HEK293 (cell line): ENCODE results near the gene ICAM5.
A peak's percentile ranks its signal among the peaks of the same experiment; 100 is the strongest.

Experiments used
- KLF10 ChIP-seq: fragments of 450-650 bp; IDR thresholded peaks from 2 replicates; pipeline ENCODE4 v1.5.1; 2018; ENCODE audit warnings: missing biosample characterization, mild to moderate bottlenecking, missing genetic modification characterization
- OVOL3 ChIP-seq: fragments of 450-650 bp; formaldehyde crosslinking; IDR thresholded peaks from 2 replicates; pipeline ENCODE4 v1.5.1; 2016; ENCODE audit warnings: missing biosample characterization, missing genetic modification characterization
- PRDM1 ChIP-seq: fragments of 450-650 bp; formaldehyde crosslinking; IDR thresholded peaks from 2 replicates; pipeline ENCODE4; 2016; ENCODE audit warnings: missing biosample characterization, missing genetic modification characterization
- ZFP37 ChIP-seq: fragments of 450-650 bp; formaldehyde crosslinking; IDR thresholded peaks from 2 replicates; pipeline ENCODE4 v1.5.1; 2016; ENCODE audit warnings: missing biosample characterization, missing genetic modification characterization
- ZNF2 ChIP-seq: fragments of 450-650 bp; formaldehyde crosslinking; IDR thresholded peaks from 2 replicates; pipeline ENCODE4 v1.5.1; 2016; ENCODE audit warnings: missing biosample characterization, missing genetic modification characterization
- ZNF214 ChIP-seq: fragments of 450-650 bp; formaldehyde crosslinking; IDR thresholded peaks from 2 replicates; pipeline ENCODE4 v1.5.1; 2017; ENCODE audit warnings: missing biosample characterization, mild to moderate bottlenecking, missing genetic modification characterization, borderline replicate concordance
- ZNF274 ChIP-seq, 2 experiments: fragments of 200-500 bp in 1 of 2; fragments of 450-650 bp in 1 of 2; sonication (Bioruptor generic) in 1 of 2; formaldehyde crosslinking in 1 of 2; IDR thresholded peaks; 2 replicates each; pipeline versions ENCODE4 v1.5.1 to v1.6.1; 2014 to 2016; ENCODE audit warnings: borderline replicate concordance in 1 of 2, inconsistent platforms in 1 of 2, low read length in 1 of 2, missing biosample characterization in 1 of 2, missing genetic modification characterization in 1 of 2
- ZNF302 ChIP-seq: fragments of 450-650 bp; formaldehyde crosslinking; IDR thresholded peaks from 2 replicates; pipeline ENCODE4 v1.5.1; 2016; ENCODE audit warnings: missing biosample characterization, missing genetic modification characterization, low read depth
- ZNF311 ChIP-seq: fragments of 450-650 bp; formaldehyde crosslinking; IDR thresholded peaks from 2 replicates; pipeline ENCODE4 v1.5.1; 2017; ENCODE audit warnings: missing biosample characterization, missing genetic modification characterization, borderline replicate concordance
- ZNF501 ChIP-seq: fragments of 450-650 bp; formaldehyde crosslinking; IDR thresholded peaks from 2 replicates; pipeline ENCODE4 v1.5.1; 2016; ENCODE audit warnings: missing biosample characterization, missing genetic modification characterization
- ZNF514 ChIP-seq: fragments of 450-650 bp; formaldehyde crosslinking; IDR thresholded peaks from 2 replicates; pipeline ENCODE4 v1.5.1; 2016; ENCODE audit warnings: missing biosample characterization, missing genetic modification characterization
- ZNF530 ChIP-seq: fragments of 450-650 bp; formaldehyde crosslinking; IDR thresholded peaks from 2 replicates; pipeline ENCODE4 v1.5.1; 2016; ENCODE audit warnings: low read depth, missing biosample characterization, missing genetic modification characterization
- ZNF561 ChIP-seq: fragments of 450-650 bp; IDR thresholded peaks from 2 replicates; pipeline ENCODE4 v1.5.1; 2018; ENCODE audit warnings: missing biosample characterization, missing genetic modification characterization, borderline replicate concordance
- ZNF571 ChIP-seq: fragments of 450-650 bp; formaldehyde crosslinking; IDR thresholded peaks from 2 replicates; pipeline ENCODE4 v1.5.0; 2017; ENCODE audit warnings: missing biosample characterization, missing genetic modification characterization
- ZNF629 ChIP-seq: fragments of 450-650 bp; formaldehyde crosslinking; IDR thresholded peaks from 2 replicates; pipeline ENCODE4 v1.5.1; 2017; ENCODE audit warnings: missing biosample characterization, missing genetic modification characterization
- ZNF677 ChIP-seq: fragments of 450-650 bp; IDR thresholded peaks from 2 replicates; pipeline ENCODE4 v1.5.0; 2018; ENCODE audit warnings: missing biosample characterization, mild to moderate bottlenecking, missing genetic modification characterization, moderate library complexity
- ZNF776 ChIP-seq: fragments of 450-650 bp; formaldehyde crosslinking; IDR thresholded peaks from 2 replicates; pipeline ENCODE4 v1.5.0; 2017; ENCODE audit warnings: missing biosample characterization, missing genetic modification characterization, borderline replicate concordance
- TF ChIP-seq, protein P1 (sequence below): fragments of 450-650 bp; formaldehyde crosslinking; conservative IDR thresholded peaks from 2 replicates; pipeline ENCODE4 v1.5.1; 2016; ENCODE audit warnings: low read depth, missing biosample characterization, missing genetic modification characterization
- TF ChIP-seq, protein P2 (sequence below): fragments of 450-650 bp; formaldehyde crosslinking; IDR thresholded peaks from 2 replicates; pipeline ENCODE4 v1.5.1; 2017; ENCODE audit warnings: missing biosample characterization, missing genetic modification characterization
- TF ChIP-seq, protein P3 (sequence below): fragments of 450-650 bp; formaldehyde crosslinking; IDR thresholded peaks from 2 replicates; pipeline ENCODE4 v1.5.1; 2017; ENCODE audit warnings: missing biosample characterization, missing genetic modification characterization
- TF ChIP-seq, protein P4 (sequence below): fragments of 450-650 bp; formaldehyde crosslinking; IDR thresholded peaks from 2 replicates; pipeline ENCODE4 v1.5.1; 2016; ENCODE audit warnings: missing biosample characterization, missing genetic modification characterization
- TF ChIP-seq, protein P5 (sequence below): fragments of 450-650 bp; IDR thresholded peaks from 2 replicates; pipeline ENCODE4 v1.5.1; 2018; ENCODE audit warnings: missing biosample characterization, mild to moderate bottlenecking, missing genetic modification characterization
- TF ChIP-seq, protein P6 (sequence below): fragments of 450-650 bp; formaldehyde crosslinking; IDR thresholded peaks from 2 replicates; pipeline ENCODE4 v1.5.1; 2016; ENCODE audit warnings: missing biosample characterization, missing genetic modification characterization

Gene ICAM5

DNA sequence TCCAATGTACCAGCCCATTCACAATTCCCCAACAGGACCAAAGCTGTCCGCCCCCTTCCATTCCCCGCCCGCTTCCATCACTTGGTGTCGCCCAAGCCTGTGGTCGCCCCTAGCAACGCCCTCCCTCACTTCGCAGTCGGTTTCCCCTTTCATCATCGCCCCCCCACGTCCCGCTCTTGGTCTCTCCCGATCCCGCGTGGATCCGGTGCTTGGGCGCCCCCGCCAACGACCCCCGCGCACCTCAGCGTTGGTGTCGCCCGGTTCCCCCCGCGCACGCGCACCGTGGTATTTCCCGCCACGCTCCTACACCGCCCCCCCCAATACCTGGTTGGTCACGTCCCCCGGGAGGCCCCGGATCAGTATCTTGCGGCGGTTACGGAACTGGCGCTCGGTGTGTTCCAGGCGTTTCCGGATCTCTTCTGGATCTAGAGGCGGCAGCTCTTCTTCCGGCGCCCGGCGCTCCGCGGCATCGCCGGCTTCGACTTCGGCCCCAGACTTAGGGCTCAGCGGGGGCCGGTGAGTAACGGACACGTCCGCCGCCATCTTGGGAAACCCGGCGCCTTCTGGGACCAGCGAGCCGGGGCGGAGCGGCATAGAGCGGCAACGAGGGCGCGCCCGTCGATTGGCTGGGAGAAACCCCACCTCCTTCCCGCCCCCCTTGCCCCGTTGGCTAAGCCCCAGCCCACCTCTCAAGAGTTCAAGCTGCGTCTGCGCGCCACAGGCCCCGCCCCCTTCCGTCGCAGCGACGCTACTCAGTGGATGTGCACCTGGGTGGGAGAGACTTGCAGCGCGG is 43.4 kb downstream of the ICAM5 start, which contains the start of gene RAVER1 (continued):
- TF ChIP-seq, protein P1, sequence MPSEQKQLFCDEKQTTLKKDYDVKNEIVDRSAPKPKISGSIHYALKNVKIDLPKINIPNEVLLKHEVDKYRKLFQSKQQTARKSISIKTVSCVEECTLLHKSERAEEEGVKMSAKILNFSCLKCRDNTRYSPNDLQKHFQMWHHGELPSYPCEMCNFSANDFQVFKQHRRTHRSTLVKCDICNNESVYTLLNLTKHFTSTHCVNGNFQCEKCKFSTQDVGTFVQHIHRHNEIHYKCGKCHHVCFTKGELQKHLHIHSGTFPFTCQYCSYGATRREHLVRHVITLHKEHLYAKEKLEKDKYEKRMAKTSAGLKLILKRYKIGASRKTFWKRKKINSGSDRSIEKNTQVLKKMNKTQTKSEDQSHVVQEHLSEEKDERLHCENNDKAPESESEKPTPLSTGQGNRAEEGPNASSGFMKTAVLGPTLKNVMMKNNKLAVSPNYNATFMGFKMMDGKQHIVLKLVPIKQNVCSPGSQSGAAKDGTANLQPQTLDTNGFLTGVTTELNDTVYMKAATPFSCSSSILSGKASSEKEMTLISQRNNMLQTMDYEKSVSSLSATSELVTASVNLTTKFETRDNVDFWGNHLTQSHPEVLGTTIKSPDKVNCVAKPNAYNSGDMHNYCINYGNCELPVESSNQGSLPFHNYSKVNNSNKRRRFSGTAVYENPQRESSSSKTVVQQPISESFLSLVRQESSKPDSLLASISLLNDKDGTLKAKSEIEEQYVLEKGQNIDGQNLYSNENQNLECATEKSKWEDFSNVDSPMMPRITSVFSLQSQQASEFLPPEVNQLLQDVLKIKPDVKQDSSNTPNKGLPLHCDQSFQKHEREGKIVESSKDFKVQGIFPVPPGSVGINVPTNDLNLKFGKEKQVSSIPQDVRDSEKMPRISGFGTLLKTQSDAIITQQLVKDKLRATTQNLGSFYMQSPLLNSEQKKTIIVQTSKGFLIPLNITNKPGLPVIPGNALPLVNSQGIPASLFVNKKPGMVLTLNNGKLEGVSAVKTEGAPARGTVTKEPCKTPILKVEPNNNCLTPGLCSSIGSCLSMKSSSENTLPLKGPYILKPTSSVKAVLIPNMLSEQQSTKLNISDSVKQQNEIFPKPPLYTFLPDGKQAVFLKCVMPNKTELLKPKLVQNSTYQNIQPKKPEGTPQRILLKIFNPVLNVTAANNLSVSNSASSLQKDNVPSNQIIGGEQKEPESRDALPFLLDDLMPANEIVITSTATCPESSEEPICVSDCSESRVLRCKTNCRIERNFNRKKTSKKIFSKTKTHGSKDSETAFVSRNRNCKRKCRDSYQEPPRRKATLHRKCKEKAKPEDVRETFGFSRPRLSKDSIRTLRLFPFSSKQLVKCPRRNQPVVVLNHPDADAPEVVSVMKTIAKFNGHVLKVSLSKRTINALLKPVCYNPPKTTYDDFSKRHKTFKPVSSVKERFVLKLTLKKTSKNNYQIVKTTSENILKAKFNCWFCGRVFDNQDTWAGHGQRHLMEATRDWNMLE (tag by site-specific recombination), result no peak
- TF ChIP-seq OVOL3 (tag by site-specific recombination), result peak; percentile 94
- peak; percentile 36; the same call in 1 of the 2 replicates for TF ChIP-seq PRDM1 (tag by site-specific recombination)
- TF ChIP-seq KLF10 (tag by site-specific recombination), result peak; percentile 100
- TF ChIP-seq, protein P2, sequence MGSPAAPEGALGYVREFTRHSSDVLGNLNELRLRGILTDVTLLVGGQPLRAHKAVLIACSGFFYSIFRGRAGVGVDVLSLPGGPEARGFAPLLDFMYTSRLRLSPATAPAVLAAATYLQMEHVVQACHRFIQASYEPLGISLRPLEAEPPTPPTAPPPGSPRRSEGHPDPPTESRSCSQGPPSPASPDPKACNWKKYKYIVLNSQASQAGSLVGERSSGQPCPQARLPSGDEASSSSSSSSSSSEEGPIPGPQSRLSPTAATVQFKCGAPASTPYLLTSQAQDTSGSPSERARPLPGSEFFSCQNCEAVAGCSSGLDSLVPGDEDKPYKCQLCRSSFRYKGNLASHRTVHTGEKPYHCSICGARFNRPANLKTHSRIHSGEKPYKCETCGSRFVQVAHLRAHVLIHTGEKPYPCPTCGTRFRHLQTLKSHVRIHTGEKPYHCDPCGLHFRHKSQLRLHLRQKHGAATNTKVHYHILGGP (tag by site-specific recombination), result no peak
- peak; percentile 91 for TF ChIP-seq ZNF501 (tag by site-specific recombination)
- no peak for TF ChIP-seq ZNF274 (IDR thresholded peaks at IDR 0.05; ENCODE audit: low read length)
- TF ChIP-seq ZNF274 (tag by site-specific recombination; IDR thresholded peaks at IDR 0.05; ENCODE audit: borderline replicate concordance), result no peak
- TF ChIP-seq ZNF530 (tag by site-specific recombination), result peak; percentile 99
- no peak for TF ChIP-seq ZNF776 (tag by site-specific recombination)
- no peak for TF ChIP-seq ZNF677 (tag by site-specific recombination)
- TF ChIP-seq ZFP37, result peak; percentile 88
- peak; percentile 83 for TF ChIP-seq ZNF561 (tag by site-specific recombination)
- no peak for TF ChIP-seq ZNF302
- TF ChIP-seq, protein P3, sequence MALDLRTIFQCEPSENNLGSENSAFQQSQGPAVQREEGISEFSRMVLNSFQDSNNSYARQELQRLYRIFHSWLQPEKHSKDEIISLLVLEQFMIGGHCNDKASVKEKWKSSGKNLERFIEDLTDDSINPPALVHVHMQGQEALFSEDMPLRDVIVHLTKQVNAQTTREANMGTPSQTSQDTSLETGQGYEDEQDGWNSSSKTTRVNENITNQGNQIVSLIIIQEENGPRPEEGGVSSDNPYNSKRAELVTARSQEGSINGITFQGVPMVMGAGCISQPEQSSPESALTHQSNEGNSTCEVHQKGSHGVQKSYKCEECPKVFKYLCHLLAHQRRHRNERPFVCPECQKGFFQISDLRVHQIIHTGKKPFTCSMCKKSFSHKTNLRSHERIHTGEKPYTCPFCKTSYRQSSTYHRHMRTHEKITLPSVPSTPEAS (tag by site-specific recombination), result peak; percentile 41; the same call in 1 of the 2 replicates
- TF ChIP-seq ZNF514, result no peak
- no peak for TF ChIP-seq ZNF571 (tag by site-specific recombination)
- peak; percentile 78 for TF ChIP-seq ZNF629
- peak; percentile 94; the same call in 1 of the 2 replicates for TF ChIP-seq ZNF2 (tag by site-specific recombination)
- TF ChIP-seq, protein P4, sequence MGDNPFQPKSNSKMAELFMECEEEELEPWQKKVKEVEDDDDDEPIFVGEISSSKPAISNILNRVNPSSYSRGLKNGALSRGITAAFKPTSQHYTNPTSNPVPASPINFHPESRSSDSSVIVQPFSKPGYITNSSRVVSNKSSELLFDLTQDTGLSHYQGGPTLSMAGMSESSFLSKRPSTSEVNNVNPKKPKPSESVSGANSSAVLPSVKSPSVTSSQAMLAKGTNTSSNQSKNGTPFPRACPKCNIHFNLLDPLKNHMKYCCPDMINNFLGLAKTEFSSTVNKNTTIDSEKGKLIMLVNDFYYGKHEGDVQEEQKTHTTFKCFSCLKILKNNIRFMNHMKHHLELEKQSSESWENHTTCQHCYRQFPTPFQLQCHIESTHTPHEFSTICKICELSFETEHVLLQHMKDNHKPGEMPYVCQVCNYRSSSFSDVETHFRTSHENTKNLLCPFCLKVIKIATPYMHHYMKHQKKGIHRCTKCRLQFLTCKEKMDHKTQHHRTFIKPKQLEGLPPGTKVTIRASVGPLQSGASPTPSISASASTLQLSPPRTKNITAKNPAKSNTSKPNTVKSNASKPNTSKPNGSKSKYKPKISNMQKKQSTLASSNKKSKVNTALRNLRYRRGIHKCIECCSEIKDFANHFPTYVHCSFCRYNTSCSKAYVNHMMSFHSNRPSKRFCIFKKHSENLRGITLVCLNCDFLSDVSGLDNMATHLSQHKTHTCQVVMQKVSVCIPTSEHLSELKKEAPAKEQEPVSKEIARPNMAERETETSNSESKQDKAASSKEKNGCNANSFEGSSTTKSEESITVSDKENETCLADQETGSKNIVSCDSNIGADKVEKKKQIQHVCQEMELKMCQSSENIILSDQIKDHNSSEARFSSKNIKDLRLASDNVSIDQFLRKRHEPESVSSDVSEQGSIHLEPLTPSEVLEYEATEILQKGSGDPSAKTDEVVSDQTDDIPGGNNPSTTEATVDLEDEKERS (tag by site-specific recombination), result peak; percentile 49; the same call in 1 of the 2 replicates
- no peak for TF ChIP-seq ZNF311
- TF ChIP-seq, protein P5, sequence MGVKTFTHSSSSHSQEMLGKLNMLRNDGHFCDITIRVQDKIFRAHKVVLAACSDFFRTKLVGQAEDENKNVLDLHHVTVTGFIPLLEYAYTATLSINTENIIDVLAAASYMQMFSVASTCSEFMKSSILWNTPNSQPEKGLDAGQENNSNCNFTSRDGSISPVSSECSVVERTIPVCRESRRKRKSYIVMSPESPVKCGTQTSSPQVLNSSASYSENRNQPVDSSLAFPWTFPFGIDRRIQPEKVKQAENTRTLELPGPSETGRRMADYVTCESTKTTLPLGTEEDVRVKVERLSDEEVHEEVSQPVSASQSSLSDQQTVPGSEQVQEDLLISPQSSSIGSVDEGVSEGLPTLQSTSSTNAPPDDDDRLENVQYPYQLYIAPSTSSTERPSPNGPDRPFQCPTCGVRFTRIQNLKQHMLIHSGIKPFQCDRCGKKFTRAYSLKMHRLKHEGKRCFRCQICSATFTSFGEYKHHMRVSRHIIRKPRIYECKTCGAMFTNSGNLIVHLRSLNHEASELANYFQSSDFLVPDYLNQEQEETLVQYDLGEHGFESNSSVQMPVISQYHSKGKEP, result no peak; the same call in 1 of the 2 replicates
- TF ChIP-seq, protein P6, sequence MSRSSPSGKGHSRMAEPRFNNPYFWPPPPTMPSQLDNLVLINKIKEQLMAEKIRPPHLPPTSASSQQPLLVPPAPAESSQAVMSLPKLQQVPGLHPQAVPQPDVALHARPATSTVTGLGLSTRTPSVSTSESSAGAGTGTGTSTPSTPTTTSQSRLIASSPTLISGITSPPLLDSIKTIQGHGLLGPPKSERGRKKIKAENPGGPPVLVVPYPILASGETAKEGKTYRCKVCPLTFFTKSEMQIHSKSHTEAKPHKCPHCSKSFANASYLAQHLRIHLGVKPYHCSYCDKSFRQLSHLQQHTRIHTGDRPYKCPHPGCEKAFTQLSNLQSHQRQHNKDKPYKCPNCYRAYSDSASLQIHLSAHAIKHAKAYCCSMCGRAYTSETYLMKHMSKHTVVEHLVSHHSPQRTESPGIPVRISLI (tag by site-specific recombination), result no peak
- TF ChIP-seq ZNF214, result no peak
